Measurements from ENCODE around the gene ZNF229. TPM values are rescaled to one million over a fixed set of nuclear protein-coding genes. Genes with fewer than 3 reads are reported as not detected.
"Not testable (repeated sequence)": the region's sequence is repeated elsewhere in the genome, so short reads cannot be mapped to it uniquely, and the experiment has no call there.

ZNF229 gene
- 6.4 TPM for total RNA-seq
- 1 to 10 TPM; 4.2 to 6.6 (median 5.4) TPM for polyA plus RNA-seq (ENCODE audit: insufficient read depth in 1 of 8, insufficient read length in 8 of 8, low replicate concordance in 1 of 8)
- long read RNA-seq, donor 1: 0 reads
- long read RNA-seq, donor 2: 0 reads
- long read RNA-seq, donor 3, full-length matches to known transcripts: 1 of 1 reads
- long read RNA-seq, donor 3, partial matches to known transcripts: 0 of 1 reads
- long read RNA-seq, donor 3, other reads (novel, unspliced or antisense): 0 of 1 reads
- long read RNA-seq, donor 4: 0 reads
- long read RNA-seq, donor 5, full-length matches to known transcripts: 1 of 1 reads
- long read RNA-seq, donor 5, partial matches to known transcripts: 0 of 1 reads
- long read RNA-seq, donor 5, other reads (novel, unspliced or antisense): 0 of 1 reads
- long read RNA-seq, donor 6, full-length matches to known transcripts: 1 of 1 reads
- long read RNA-seq, donor 6, partial matches to known transcripts: 0 of 1 reads
- long read RNA-seq, donor 6, other reads (novel, unspliced or antisense): 0 of 1 reads
- long read RNA-seq, donor 7: 0 reads
- long read RNA-seq, donor 8: 0 reads
- long read RNA-seq, donor 9: 0 reads
- long read RNA-seq, donor 10, full-length matches to known transcripts: 2 of 2 reads
- long read RNA-seq, donor 10, partial matches to known transcripts: 0 of 2 reads
- long read RNA-seq, donor 10, other reads (novel, unspliced or antisense): 0 of 2 reads
- long read RNA-seq, donor 11: 0 reads

DNA sequence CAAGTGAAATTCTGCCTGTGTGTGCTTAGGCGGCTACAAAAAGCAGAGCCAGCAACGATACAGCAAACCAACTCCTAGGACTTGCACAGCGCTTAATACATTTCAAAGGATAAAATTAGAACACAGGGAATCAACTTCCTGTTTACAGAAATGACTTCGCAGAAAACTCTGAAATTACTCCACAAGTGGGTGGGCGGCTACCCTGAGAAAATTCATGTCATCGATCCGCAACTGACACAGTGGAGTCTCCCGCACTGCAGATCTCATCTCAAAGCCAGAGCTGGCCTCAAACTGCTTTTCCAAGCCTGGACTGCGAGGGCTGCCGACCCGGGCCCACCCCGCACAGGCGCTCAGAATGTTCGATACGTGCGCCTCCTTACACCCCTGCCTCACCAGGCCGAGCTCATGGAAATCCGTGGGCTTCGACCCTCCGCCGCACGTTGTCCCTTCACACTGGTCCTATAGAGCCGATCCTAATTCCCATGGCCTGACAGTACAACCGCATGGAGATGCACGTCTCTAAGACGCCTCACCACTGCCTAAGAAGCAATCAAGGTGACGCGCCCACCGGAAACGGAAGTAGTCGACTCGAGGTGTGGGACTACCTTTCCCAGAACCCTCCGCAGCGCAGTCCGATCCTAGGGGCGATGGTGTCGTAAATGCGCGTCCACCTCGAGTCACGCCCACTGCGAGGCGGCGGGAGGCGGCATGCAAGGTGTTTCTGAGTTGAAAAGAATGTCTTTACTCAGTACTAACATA is at the start of gene ZNF229:
ZNF229 (minus strand) TSS at position 557 of the 759 bp plus-strand sequence. CDS start 5,625 bp downstream, outside the sequence.
- peak within 1 kb of the TSS; percentile 65 for H3K4me3 ChIP-seq (ENCODE audit: low read length)
- no peaks in the 10 kb centered on the region for H3K27me3 ChIP-seq (ENCODE audit: control insufficient read depth, insufficient read depth, low read length)
- H3K4me1 ChIP-seq (ENCODE audit: control insufficient read depth, insufficient read depth, low read length): peaks cover 5% of the 10 kb centered on the region
- H3K9me3 ChIP-seq (replicated peaks; ENCODE audit: control insufficient read depth, low read depth, low read length): peaks cover 42% of the 10 kb centered on the region
- peak; percentile 94 for DNase-seq
- peaks cover 30% of the 10 kb centered on the region for H3K36me3 ChIP-seq (ENCODE audit: control insufficient read depth, insufficient read depth, low read length)
- H3K27ac ChIP-seq (ENCODE audit: low read length): peak within 1 kb of the TSS; percentile 59
- 5% methylated on average over 33 of the region's 45 CpGs for WGBS (ENCODE audit: insufficient coverage)

DNA sequence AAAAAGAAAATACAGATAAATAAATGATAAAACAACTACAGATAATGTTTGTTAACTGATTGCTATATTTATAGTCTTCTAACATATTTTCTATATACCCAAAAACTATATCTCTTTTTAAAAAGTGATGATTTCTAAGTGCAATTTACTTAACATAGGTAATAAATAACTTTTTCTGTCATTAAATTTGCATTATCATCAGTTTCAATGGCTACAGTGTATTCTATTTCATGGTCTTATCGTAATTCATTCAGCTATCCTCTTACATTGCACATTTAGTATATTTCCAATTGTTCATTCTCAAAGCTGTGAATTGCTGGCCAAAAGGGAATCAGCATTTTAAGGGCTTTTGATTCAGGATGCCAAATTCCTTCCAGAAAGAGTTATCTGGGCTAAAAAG is 48.4 kb upstream of the ZNF229 start:
- H3K9me3 ChIP-seq (replicated peaks; ENCODE audit: control insufficient read depth, low read depth, low read length): peaks cover 70% of the 10 kb centered on the region
- peaks cover 12% of the 10 kb centered on the region for H3K4me1 ChIP-seq (ENCODE audit: control insufficient read depth, insufficient read depth, low read length)
- H3K27ac ChIP-seq (ENCODE audit: low read length): no peak overlapping the region
- H3K27me3 ChIP-seq (ENCODE audit: control insufficient read depth, insufficient read depth, low read length): peaks cover 3% of the 10 kb centered on the region
- no peak overlapping the region for H3K4me3 ChIP-seq (ENCODE audit: low read length)
- peaks cover 66% of the 10 kb centered on the region for H3K36me3 ChIP-seq (ENCODE audit: control insufficient read depth, insufficient read depth, low read length)
- no peak for DNase-seq
- no CpG with 5 or more reads among the region's 1 CpG for WGBS (ENCODE audit: insufficient coverage)

DNA sequence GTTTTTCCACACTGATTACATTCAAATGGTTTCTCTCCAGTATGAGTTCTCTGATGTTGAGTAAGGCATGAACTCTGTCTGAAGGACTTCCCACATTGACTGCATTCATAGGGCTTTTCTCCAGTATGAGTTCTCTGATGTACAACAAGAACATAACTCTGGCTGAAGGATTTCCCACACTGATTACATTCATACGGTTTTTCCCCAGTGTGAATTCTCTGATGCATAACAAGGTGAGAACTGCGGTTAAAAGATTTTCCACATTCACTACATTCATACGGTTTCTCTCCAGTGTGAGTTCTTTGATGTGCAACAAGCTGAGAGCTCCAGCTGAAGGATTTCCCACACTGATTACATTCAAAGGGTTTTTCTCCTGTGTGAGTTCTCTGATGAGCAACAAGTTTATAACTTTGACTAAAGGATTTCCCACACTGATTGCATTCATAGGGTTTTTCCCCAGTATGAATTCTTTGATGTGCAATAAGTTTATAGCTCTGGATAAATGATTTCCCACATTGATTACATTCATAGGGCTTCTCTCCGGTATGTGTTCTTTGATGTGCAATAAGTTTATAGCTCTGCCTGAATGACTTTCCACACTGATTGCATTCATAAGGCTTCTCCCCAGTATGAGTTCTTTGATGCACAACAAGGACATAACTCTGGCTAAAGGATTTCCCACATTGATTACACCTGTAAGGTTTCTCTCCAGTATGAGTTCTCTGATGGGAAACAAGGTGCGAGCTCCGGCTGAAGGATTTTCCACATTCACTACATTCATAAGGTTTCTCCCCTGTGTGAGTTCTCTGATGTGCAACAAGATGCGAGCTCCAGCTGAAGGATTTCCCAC is 28.5 kb upstream of the ZNF229 start:
- H3K9me3 ChIP-seq (replicated peaks; ENCODE audit: control insufficient read depth, low read depth, low read length): peaks cover 95% of the 10 kb centered on the region
- H3K4me3 ChIP-seq (ENCODE audit: low read length): no peak overlapping the region
- no peak for DNase-seq
- no peak overlapping the region for H3K27ac ChIP-seq (ENCODE audit: low read length)
- H3K4me1 ChIP-seq (ENCODE audit: control insufficient read depth, insufficient read depth, low read length): no peaks in the 10 kb centered on the region
- peaks cover 42% of the 10 kb centered on the region for H3K36me3 ChIP-seq (ENCODE audit: control insufficient read depth, insufficient read depth, low read length)
- no peaks in the 10 kb centered on the region for H3K27me3 ChIP-seq (ENCODE audit: control insufficient read depth, insufficient read depth, low read length)
- WGBS (ENCODE audit: insufficient coverage): 100% methylated on average over 4 of the region's 7 CpGs

DNA sequence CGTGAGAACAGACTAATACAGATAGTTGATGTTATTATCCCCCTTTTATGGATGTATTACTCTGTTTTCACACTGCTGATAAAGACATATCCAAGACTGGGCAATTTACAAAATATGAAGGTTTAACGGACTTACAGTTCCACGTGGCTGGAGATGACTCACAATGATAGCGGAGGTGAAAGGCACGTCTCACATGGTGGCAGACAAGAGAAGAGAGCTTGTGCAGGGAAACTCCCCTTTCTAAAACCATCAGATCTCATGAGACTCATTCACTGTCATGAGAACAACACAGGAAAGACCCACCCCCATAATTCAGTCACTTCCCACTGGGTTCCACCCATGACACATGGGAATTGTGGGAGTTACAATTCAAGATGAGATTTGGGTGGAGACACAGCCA is 20.5 kb upstream of the ZNF229 start:
- H3K27ac ChIP-seq (ENCODE audit: low read length); H3K27me3 ChIP-seq (ENCODE audit: control insufficient read depth, insufficient read depth, low read length); H3K4me1 ChIP-seq (ENCODE audit: control insufficient read depth, insufficient read depth, low read length); DNase-seq; H3K4me3 ChIP-seq (ENCODE audit: low read length); H3K36me3 ChIP-seq (ENCODE audit: control insufficient read depth, insufficient read depth, low read length): not testable (repeated sequence)
- WGBS (ENCODE audit: insufficient coverage): 20% methylated on average over 1 of the region's 5 CpGs
- H3K9me3 ChIP-seq (replicated peaks; ENCODE audit: control insufficient read depth, low read depth, low read length): peaks cover 47% of the 10 kb centered on the region

DNA sequence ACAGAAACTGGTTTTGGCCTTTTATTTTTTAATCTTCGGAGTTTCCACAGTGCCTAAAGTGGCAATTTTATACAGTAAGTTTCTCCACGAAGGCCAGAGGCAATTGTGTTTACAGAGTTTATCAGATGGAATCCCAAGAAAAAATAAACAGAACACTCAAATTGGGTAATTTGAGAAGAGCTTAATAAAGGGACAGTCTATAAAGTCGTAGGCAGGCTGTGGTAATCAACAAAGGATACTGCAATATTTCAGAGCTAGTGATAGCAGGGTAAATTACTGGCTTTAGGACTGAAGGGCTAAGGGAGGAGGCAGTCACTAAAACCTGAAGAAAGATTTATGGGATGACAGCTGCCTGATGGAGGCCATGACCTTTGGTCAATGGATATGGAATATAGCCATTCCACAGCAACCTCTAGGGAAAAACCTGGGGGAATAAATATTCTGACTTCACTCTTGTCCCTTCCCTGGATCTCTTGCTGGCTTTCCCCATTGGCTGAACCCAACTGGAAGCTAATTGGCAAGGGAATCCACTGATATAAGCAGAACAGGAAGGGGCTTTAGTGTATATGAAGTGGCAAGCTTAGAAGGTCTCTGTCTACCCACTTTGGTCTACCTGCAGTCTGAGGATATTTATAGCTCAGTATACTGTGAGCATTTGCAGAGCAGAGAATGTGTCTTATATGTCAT is 14.5 kb upstream of the ZNF229 start:
- H3K36me3 ChIP-seq (ENCODE audit: control insufficient read depth, insufficient read depth, low read length); H3K27me3 ChIP-seq (ENCODE audit: control insufficient read depth, insufficient read depth, low read length); H3K4me3 ChIP-seq (ENCODE audit: low read length); DNase-seq; H3K27ac ChIP-seq (ENCODE audit: low read length); H3K4me1 ChIP-seq (ENCODE audit: control insufficient read depth, insufficient read depth, low read length): not testable (repeated sequence)
- peaks cover 21% of the 10 kb centered on the region for H3K9me3 ChIP-seq (replicated peaks; ENCODE audit: control insufficient read depth, low read depth, low read length)
- 67% methylated on average over 1 of the region's 3 CpGs for WGBS (ENCODE audit: insufficient coverage)

GRCh38 chr19:44456016-44456415 is 7.7 kb upstream of the ZNF229 start:
- not testable (repeated sequence) for H3K27ac ChIP-seq (ENCODE audit: low read length); H3K27me3 ChIP-seq (ENCODE audit: control insufficient read depth, insufficient read depth, low read length); H3K4me1 ChIP-seq (ENCODE audit: control insufficient read depth, insufficient read depth, low read length); H3K4me3 ChIP-seq (ENCODE audit: low read length); DNase-seq; H3K36me3 ChIP-seq (ENCODE audit: control insufficient read depth, insufficient read depth, low read length)
- WGBS (ENCODE audit: insufficient coverage): no CpG with 5 or more reads among the region's 13 CpGs
- H3K9me3 ChIP-seq (replicated peaks; ENCODE audit: control insufficient read depth, low read depth, low read length): peaks cover 31% of the 10 kb centered on the region

DNA sequence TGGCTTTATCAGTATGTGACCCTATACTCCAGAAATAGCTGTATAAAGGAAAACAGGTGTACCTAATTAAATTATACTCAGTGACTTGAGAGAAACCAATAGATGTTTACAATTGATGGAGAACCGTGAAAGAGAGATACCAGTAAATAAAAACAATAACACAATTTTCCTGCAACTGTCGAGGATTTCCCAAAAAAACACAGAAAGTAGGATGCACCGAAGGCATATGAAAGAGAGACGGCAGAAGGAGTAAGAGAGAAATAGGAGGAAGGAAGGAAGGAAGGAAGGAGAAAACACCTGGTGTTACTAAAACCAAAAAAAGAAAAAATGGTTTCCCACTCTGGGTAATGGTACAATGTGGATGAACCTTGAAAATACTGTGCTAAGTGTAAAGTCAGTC is 6.8 kb upstream of the ZNF229 start:
- Histone ChIP-seq H3K36me3 (ENCODE audit: control insufficient read depth, insufficient read depth, low read length) (no peaks in the 10 kb centered on the region), H3K9me3 (replicated peaks; ENCODE audit: control insufficient read depth, low read depth, low read length) (peaks cover 33% of the 10 kb centered on the region)

DNA sequence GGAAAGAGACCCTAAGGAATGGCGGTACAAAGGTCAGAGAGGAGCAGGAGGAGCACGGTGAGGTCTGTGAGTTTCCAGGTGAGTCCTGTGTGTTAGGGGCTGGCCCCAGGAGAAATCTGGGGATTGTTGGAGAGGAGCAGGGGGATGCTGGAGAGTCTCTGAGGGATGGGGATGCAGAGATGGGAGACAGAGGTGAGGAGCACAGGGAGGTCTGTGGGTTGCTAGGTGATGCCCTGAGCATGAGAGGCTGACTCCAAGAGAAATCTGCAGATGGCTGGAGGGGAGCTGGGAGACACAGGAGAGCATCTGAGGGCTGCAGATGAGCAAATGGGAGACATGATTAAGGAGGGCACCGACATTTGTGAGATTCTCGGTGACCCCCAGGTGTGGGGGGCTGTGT is 4.1 kb upstream of the ZNF229 start:
- WGBS (ENCODE audit: insufficient coverage): 89% methylated on average over 4 of the region's 4 CpGs
- peaks cover 5% of the 10 kb centered on the region for H3K4me1 ChIP-seq (ENCODE audit: control insufficient read depth, insufficient read depth, low read length)
- DNase-seq: no peak
- peaks cover 31% of the 10 kb centered on the region for H3K9me3 ChIP-seq (replicated peaks; ENCODE audit: control insufficient read depth, low read depth, low read length)
- H3K4me3 ChIP-seq (ENCODE audit: low read length): no peak overlapping the region
- no peaks in the 10 kb centered on the region for H3K27me3 ChIP-seq (ENCODE audit: control insufficient read depth, insufficient read depth, low read length)
- H3K36me3 ChIP-seq (ENCODE audit: control insufficient read depth, insufficient read depth, low read length): peaks cover 2% of the 10 kb centered on the region
- no peak overlapping the region for H3K27ac ChIP-seq (ENCODE audit: low read length)

More for the DNA sequence above, 6.8 kb upstream of the ZNF229 start:
- Histone ChIP-seq H3K27me3 (ENCODE audit: control insufficient read depth, insufficient read depth, low read length) (no peaks in the 10 kb centered on the region), H3K27ac (ENCODE audit: low read length) (no peak overlapping the region), H3K4me3 (ENCODE audit: low read length) (no peak overlapping the region), H3K4me1 (ENCODE audit: control insufficient read depth, insufficient read depth, low read length) (no peaks in the 10 kb centered on the region)
- DNase-seq: no peak
- no CpG with 5 or more reads among the region's 4 CpGs for WGBS (ENCODE audit: insufficient coverage)

DNA sequence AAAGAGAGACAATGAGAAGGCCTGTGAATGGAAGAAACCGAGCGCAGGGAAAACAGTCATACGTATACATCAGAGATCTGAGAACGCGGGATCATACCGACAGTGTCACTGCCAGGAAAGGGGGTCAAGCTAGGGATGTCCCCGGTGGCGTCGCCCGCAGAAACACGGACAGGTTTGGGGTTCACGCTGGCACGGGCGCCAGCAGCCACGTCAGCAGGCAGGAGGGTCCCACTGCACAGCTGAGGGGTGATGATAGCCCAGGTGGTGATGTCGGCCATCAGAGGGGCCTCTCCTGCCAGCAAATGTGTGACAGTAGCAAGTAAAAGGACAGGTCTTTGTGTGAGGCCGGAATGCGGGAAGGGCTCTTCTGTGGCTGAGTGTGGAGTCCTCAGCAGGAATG is 3.4 kb upstream of the ZNF229 start:
- DNase-seq: no peak
- H3K36me3 ChIP-seq (ENCODE audit: control insufficient read depth, insufficient read depth, low read length): peaks cover 9% of the 10 kb centered on the region
- no peak overlapping the region for H3K27ac ChIP-seq (ENCODE audit: low read length)
- peaks cover 28% of the 10 kb centered on the region for H3K9me3 ChIP-seq (replicated peaks; ENCODE audit: control insufficient read depth, low read depth, low read length)
- 93% methylated on average over 17 of the region's 18 CpGs for WGBS (ENCODE audit: insufficient coverage)
- no peak overlapping the region for H3K4me3 ChIP-seq (ENCODE audit: low read length)
- H3K27me3 ChIP-seq (ENCODE audit: control insufficient read depth, insufficient read depth, low read length): no peaks in the 10 kb centered on the region
- peaks cover 5% of the 10 kb centered on the region for H3K4me1 ChIP-seq (ENCODE audit: control insufficient read depth, insufficient read depth, low read length)
